NCI-H2227 treated with DMSO at 0.1 percent for 48 hours (cell line): ENCODE data around the gene DUSP18.
A peak's percentile ranks its signal among the peaks of the same experiment; 100 is the strongest.
"Not testable (repeated sequence)": the region's sequence is repeated elsewhere in the genome, so short reads cannot be mapped to it uniquely, and the experiment has no call there.

ENCODE experiments used
- DNase-seq: peaks from one replicate; lab custom pipeline; 2025; lab: John Stamatoyannopoulos, UW

DUSP18 gene

GRCh38 chr22:30667494-30668385 is at the start of gene DUSP18:
Gene DUSP18, minus strand, starts transcription at chr22:30667875. Its CDS starts 3,872 bp downstream, at chr22:30664003.
- peak; percentile 82 for DNase-seq

GRCh38 chr22:30714062-30714461 is 46.4 kb upstream of the DUSP18 start:
- DNase-seq: no peak

GRCh38 chr22:30712094-30712493 is 44.4 kb upstream of the DUSP18 start:
- no peak for DNase-seq

- DNase-seq: not testable (repeated sequence)
Measured at GRCh38 chr22:30709980-30710379, 42.3 kb upstream of the DUSP18 start.

GRCh38 chr22:30705710-30706651 is 38.3 kb upstream of the DUSP18 start:
- no peak for DNase-seq

- DNase-seq: no peak
Measured at GRCh38 chr22:30704978-30705377, 37.3 kb upstream of the DUSP18 start.

- no peak for DNase-seq
Measured at GRCh38 chr22:30702856-30703255, 35.2 kb upstream of the DUSP18 start.

GRCh38 chr22:30701872-30702271 is 34.2 kb upstream of the DUSP18 start:
- no peak for DNase-seq

GRCh38 chr22:30697975-30698374 is 30.3 kb upstream of the DUSP18 start:
- DNase-seq: no peak

GRCh38 chr22:30695871-30696655 is 28.4 kb upstream of the DUSP18 start:
- no peak for DNase-seq

GRCh38 chr22:30695351-30695851 is 27.7 kb upstream of the DUSP18 start:
- DNase-seq: no peak

- DNase-seq: peak; percentile 22
Measured at GRCh38 chr22:30694640-30695350, 27.1 kb upstream of the DUSP18 start, which contains the start of gene OSBP2. Gene OSBP2, plus strand, starts transcription at chr22:30694874. Its CDS starts 36 bp downstream, at chr22:30694910.

- DNase-seq: peak; percentile 43
Measured at GRCh38 chr22:30694171-30694639, 26.5 kb upstream of the DUSP18 start.

GRCh38 chr22:30691204-30691603 is 23.5 kb upstream of the DUSP18 start:
- no peak for DNase-seq

GRCh38 chr22:30689622-30690021 is 21.9 kb upstream of the DUSP18 start:
- DNase-seq: no peak

GRCh38 chr22:30687358-30687757 is 19.7 kb upstream of the DUSP18 start:
- no peak for DNase-seq

- no peak for DNase-seq
Measured at GRCh38 chr22:30685178-30685577, 17.5 kb upstream of the DUSP18 start.

GRCh38 chr22:30681831-30682230 is 14.2 kb upstream of the DUSP18 start:
- no peak for DNase-seq

- DNase-seq: no peak
Measured at GRCh38 chr22:30680991-30681770, 13.5 kb upstream of the DUSP18 start.
